Measurements from ENCODE around the gene NINJ2. TPM values are rescaled to one million over a fixed set of nuclear protein-coding genes. Genes with fewer than 3 reads are reported as not detected.

The NINJ2 gene
- total RNA-seq, 2 experiments from 2014 or later: 5.4 to 7.8 TPM

GRCh38 chr12:534216-534615 is 129.0 kb downstream of the NINJ2 start:
- no peaks in the 10 kb centered on the region for H3K36me3 Mint-ChIP-seq
- H3K4me3 Mint-ChIP-seq: no peak overlapping the region
- H3K27ac Mint-ChIP-seq: no peak overlapping the region
- peaks cover 7% of the 10 kb centered on the region for H3K4me1 Mint-ChIP-seq
- H3K9me3 Mint-ChIP-seq: peaks cover 11% of the 10 kb centered on the region
- DNase-seq (no peak), ATAC-seq (ENCODE audit: low read depth) (no peak)
- POLR2A ChIA-PET: no interaction called here
- peaks cover 8% of the 10 kb centered on the region for H3K27me3 Mint-ChIP-seq

DNA sequence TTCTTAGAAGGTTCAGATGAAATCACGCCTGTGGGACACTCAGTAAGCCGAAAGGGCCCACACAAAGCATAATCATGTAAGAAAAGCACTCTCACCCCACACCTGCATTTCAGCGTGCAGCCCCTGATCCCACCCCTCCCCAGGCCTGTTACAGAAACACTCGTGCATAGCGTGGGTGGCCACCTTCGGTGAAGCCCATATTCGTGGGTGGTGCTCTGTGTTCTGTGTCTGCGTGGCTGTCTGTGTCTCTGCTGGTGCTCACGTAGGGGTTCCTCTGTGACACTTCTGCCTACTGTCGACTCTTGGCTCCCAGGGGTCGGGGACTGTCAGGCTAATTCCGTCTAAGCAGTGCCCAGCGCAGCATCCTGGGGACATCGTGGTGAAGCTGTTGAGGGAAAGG is 129.5 kb downstream of the NINJ2 start:
- Mint-ChIP-seq H3K36me3 (no peaks in the 10 kb centered on the region), H3K4me3 (no peak overlapping the region), H3K9me3 (peaks cover 11% of the 10 kb centered on the region), H3K27me3 (peaks cover 8% of the 10 kb centered on the region), H3K4me1 (peaks cover 2% of the 10 kb centered on the region), H3K27ac (no peak overlapping the region)
- DNase-seq (no peak), ATAC-seq (ENCODE audit: low read depth) (no peak)
- POLR2A ChIA-PET: no interaction called here

DNA sequence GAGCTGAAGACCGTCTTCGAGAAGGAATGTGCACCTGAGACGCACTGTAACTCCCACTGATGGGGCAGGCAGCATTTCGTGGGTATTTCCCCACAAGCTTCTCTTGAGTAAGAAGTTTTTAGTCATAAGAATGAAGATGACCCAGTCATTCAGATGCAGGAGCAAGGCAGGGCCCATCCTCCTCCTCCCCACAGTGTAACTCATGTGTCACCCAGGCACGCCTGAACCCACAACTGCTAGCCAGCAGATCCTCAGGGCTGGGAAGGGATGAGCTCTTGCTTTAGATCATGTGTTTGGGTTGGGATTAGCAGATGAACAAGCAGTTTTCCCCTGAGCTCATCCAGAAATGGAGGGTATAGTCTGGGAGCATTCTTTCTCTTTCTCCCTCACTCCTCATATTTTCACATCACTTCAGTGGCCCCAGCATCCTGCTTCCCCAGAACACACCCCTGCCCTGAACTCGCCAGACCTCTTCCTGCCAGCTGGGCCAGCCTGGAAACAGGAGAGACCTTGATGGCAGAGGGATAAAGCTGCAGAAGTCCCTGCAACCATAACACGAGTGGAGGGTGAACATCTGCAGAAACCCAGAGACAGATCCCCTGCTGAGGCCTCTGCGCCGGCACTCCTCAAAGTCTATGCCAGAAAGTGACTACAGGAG is 130.2 kb downstream of the NINJ2 start:
- ATAC-seq (ENCODE audit: low read depth): no peak
- Mint-ChIP-seq H3K9me3 (peaks cover 11% of the 10 kb centered on the region), H3K27ac (no peak overlapping the region), H3K4me3 (no peak overlapping the region), H3K27me3 (peaks cover 8% of the 10 kb centered on the region), H3K4me1 (no peaks in the 10 kb centered on the region), H3K36me3 (no peaks in the 10 kb centered on the region)
- no peak for DNase-seq
- POLR2A ChIA-PET: no interaction called here

DNA sequence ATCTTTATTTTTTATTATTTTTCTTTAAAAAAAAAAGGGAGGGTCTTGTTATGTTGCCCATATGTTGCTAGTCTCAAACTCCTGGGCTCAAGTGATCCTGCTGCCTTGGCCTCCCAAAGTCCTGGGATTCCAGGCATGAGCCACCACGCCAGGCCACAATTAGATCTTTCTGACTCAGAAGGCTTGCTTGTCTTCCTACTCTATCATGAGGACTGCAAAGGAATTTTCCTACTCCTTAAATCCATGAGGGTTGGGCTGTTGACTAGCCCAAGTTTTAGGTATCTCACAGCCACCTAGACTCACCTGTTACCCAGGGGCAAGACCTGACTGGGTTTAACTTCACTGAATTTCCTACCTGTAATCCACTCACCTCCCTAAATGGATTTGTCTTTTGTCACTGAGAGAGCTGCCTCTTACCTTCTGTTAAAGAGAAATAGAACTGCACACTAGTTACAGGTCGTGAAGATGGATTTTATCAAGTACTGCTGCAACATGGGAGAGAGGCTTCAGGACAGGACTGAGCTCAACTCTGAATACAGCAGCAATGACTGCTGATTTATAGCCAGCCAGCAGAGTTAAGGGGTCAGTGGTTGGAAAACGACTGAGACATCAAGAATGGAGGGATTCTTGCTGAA is 131.2 kb downstream of the NINJ2 start:
- H3K27me3 Mint-ChIP-seq: peaks cover 9% of the 10 kb centered on the region
- ATAC-seq (ENCODE audit: low read depth): no peak
- no peaks in the 10 kb centered on the region for H3K36me3 Mint-ChIP-seq
- H3K4me3 Mint-ChIP-seq: no peak overlapping the region
- no peak for DNase-seq
- H3K9me3 Mint-ChIP-seq: peaks cover 11% of the 10 kb centered on the region
- POLR2A ChIA-PET: interaction anchor here (0.6 kb wide), 1 partner anchor 7 kb away, joined by 3 read pairs; no protein-coding TSS in a partner anchor
- H3K4me1 Mint-ChIP-seq: no peaks in the 10 kb centered on the region
- H3K27ac Mint-ChIP-seq: no peak overlapping the region

DNA sequence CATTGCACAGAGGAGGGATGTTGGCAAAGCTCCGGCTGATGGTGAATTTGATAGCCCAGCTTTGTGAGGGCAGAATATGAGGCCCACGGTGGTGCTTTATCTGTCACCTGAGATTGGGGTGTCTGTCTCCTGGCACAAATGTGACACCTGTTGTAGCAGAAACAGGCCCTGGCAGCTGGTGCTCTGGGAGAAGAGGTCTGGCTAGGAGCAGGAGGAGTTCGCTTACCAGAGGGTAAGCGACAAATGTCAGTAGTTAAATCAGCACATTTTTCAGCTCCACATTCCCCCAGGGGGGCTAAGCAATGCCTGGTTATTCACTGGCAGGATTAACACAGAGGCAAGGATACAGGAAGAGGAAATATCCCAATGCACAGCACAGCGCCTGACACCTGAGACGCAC is 132.4 kb downstream of the NINJ2 start:
- DNase-seq: no peak
- Mint-ChIP-seq H3K4me1 (no peaks in the 10 kb centered on the region), H3K4me3 (no peak overlapping the region), H3K27me3 (peaks cover 7% of the 10 kb centered on the region), H3K9me3 (peaks cover 11% of the 10 kb centered on the region), H3K36me3 (no peaks in the 10 kb centered on the region), H3K27ac (no peak overlapping the region)
- POLR2A ChIA-PET: no interaction called here
- no peak for ATAC-seq (ENCODE audit: low read depth)

DNA sequence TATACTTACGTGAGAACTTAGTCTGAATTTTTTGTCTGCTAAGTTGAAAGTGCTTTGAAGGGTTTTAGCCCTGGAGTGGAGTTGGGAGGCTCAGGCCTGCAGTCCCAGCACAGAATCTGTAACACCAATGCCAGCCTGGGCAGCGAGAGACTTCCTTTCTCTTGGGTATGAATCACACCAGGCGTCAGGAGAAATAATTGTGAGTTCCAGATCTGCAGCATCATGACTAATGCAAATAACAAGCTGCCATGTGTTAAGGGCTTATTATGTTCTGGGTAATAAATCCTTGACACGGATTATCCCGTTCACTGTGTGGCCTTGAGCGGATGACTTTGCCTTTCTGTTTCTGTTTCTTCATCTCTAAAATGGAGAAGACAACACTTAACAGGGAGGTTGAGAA is 132.9 kb downstream of the NINJ2 start:
- no peaks in the 10 kb centered on the region for H3K36me3 Mint-ChIP-seq
- H3K4me1 Mint-ChIP-seq: no peaks in the 10 kb centered on the region
- H3K27me3 Mint-ChIP-seq: peaks cover 7% of the 10 kb centered on the region
- H3K9me3 Mint-ChIP-seq: peaks cover 11% of the 10 kb centered on the region
- ATAC-seq (ENCODE audit: low read depth) (no peak), DNase-seq (no peak)
- H3K27ac Mint-ChIP-seq: no peak overlapping the region
- H3K4me3 Mint-ChIP-seq: no peak overlapping the region
- POLR2A ChIA-PET: no interaction called here

DNA sequence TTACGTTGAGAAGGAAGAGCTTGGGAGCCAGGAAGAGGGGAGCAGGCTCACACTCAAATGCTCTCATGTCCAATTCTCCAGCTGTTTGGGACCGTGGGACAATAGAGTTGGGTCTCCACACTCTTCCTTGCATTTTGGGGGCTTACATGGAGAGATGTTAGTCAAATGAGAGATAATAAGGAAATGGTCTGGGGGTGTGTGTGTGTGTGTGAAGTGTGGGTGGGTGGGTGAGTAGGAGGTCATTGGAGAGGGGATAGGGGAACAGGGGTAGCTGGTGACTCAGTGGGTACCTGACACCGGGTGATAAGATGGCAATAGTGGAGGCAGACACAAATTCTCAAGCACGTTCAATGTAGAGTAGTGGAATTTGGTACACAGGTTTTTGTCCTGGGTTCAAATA is 135.5 kb downstream of the NINJ2 start:
- Mint-ChIP-seq H3K9me3 (peaks cover 11% of the 10 kb centered on the region), H3K27ac (no peak overlapping the region), H3K4me1 (no peaks in the 10 kb centered on the region), H3K27me3 (peaks cover 5% of the 10 kb centered on the region), H3K36me3 (no peaks in the 10 kb centered on the region), H3K4me3 (no peak overlapping the region)
- ATAC-seq (ENCODE audit: low read depth): no peak
- no peak for DNase-seq
- POLR2A ChIA-PET: no interaction called here

GRCh38 chr12:527241-527640 is 136.0 kb downstream of the NINJ2 start:
- H3K27me3 Mint-ChIP-seq: peaks cover 5% of the 10 kb centered on the region
- POLR2A ChIA-PET: no interaction called here
- no peak overlapping the region for H3K4me3 Mint-ChIP-seq
- no peak for DNase-seq
- no peaks in the 10 kb centered on the region for H3K36me3 Mint-ChIP-seq
- peaks cover 8% of the 10 kb centered on the region for H3K9me3 Mint-ChIP-seq
- ATAC-seq (ENCODE audit: low read depth): no peak
- H3K4me1 Mint-ChIP-seq: no peaks in the 10 kb centered on the region
- no peak overlapping the region for H3K27ac Mint-ChIP-seq

DNA sequence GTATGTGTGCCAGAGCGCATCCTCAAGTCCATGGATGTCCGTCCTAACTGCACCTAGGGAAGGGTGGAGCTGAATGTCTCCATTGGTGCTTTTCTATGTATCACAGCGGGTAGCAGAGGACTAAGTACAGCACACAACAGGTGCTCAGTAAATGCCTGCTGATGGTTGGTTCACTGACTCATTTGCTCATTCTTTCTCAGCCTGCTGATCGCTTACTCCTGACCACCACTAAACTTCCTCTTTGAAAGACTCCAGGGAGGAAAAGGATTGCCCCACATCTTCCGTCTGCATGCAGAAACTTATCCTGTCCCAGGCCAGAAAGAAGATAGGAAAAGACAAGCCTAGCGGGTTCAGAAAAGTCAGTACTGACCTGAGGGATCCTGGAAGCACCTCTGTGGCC is 137.2 kb downstream of the NINJ2 start:
- peaks cover 5% of the 10 kb centered on the region for H3K27me3 Mint-ChIP-seq
- ATAC-seq (ENCODE audit: low read depth) (no peak), DNase-seq (no peak)
- H3K4me1 Mint-ChIP-seq: peaks cover 1% of the 10 kb centered on the region
- no peak overlapping the region for H3K4me3 Mint-ChIP-seq
- no peaks in the 10 kb centered on the region for H3K36me3 Mint-ChIP-seq
- no peak overlapping the region for H3K27ac Mint-ChIP-seq
- peaks cover 4% of the 10 kb centered on the region for H3K9me3 Mint-ChIP-seq
- POLR2A ChIA-PET: no interaction called here

- no peaks in the 10 kb centered on the region for H3K36me3 Mint-ChIP-seq
- ATAC-seq (ENCODE audit: low read depth): no peak
- no peak for DNase-seq
- H3K4me1 Mint-ChIP-seq: peaks cover 1% of the 10 kb centered on the region
- H3K27me3 Mint-ChIP-seq: peaks cover 10% of the 10 kb centered on the region
- H3K4me3 Mint-ChIP-seq: no peak overlapping the region
- POLR2A ChIA-PET: no interaction called here
- H3K9me3 Mint-ChIP-seq: no peaks in the 10 kb centered on the region
- H3K27ac Mint-ChIP-seq: no peak overlapping the region
These were observed 138.9 kb downstream of the NINJ2 start for GRCh38 chr12:524167-524951.

DNA sequence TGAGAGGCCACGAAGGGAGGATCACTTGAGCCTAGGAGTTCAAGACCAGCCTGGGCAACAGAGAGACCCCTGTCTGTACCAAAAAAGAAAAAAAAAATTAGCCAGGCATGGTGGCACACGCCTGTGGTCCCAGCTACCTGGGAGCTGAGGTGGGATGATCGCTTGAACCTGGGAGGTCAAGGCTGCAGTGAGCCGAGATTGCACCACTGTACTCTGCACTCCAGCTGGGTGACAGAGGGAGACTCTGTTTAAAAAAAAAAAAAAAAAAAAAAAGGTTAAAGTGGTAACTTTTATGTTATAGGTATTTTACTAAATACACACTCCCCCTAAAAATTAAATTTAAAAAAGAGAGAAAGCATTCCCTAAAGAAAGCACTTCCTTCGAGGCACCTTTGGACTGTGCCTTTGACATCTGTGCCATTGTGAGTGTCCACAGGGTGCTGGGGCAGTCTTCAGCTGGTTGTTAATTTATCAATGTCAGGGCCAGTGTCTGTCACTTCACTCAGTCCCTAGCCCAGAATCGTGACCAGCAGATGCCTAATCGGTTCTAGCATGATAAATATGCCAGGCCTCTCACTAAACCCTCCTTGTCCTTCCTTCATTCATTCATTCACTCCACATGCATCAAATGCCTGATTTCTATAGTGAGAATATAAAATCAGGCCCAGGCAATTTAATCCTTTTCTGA is 140.4 kb downstream of the NINJ2 start:
- H3K9me3 Mint-ChIP-seq: no peaks in the 10 kb centered on the region
- POLR2A ChIA-PET: no interaction called here
- peaks cover 1% of the 10 kb centered on the region for H3K4me1 Mint-ChIP-seq
- no peak overlapping the region for H3K27ac Mint-ChIP-seq
- no peak for ATAC-seq (ENCODE audit: low read depth)
- DNase-seq: no peak
- peaks cover 12% of the 10 kb centered on the region for H3K27me3 Mint-ChIP-seq
- no peak overlapping the region for H3K4me3 Mint-ChIP-seq
- no peaks in the 10 kb centered on the region for H3K36me3 Mint-ChIP-seq

- Mint-ChIP-seq H3K4me1 (peaks cover 1% of the 10 kb centered on the region), H3K4me3 (no peak overlapping the region), H3K27me3 (peaks cover 9% of the 10 kb centered on the region), H3K9me3 (no peaks in the 10 kb centered on the region), H3K36me3 (no peaks in the 10 kb centered on the region), H3K27ac (no peak overlapping the region)
- POLR2A ChIA-PET: no interaction called here
- no peak for ATAC-seq (ENCODE audit: low read depth)
- no peak for DNase-seq
These were observed 143.1 kb downstream of the NINJ2 start for GRCh38 chr12:520119-520518.

DNA sequence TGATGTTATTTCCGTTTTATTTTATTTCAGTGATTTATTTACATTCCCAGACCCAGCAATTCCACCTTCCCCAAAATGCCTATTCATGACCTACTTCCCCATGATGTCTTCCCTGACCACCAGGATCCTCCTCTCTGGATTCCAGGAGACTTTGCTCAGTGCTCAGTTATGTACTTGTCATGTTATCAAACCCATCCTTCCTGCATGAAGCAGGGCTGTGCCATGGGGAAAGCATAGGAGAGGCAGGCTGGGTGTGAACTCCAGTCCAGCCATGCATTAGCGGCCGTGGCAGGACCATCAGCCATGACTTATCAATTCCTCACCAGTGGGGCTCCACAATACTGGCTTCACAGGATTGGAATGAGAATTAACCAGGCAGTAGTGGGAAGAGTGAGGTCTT is 145.7 kb downstream of the NINJ2 start:
- Mint-ChIP-seq H3K27me3 (peaks cover 11% of the 10 kb centered on the region), H3K27ac (no peak overlapping the region), H3K36me3 (no peaks in the 10 kb centered on the region), H3K4me3 (no peak overlapping the region), H3K9me3 (no peaks in the 10 kb centered on the region), H3K4me1 (peaks cover 1% of the 10 kb centered on the region)
- ATAC-seq (ENCODE audit: low read depth) (no peak), DNase-seq (no peak)
- POLR2A ChIA-PET: no interaction called here
